ENCODE measurements around the gene AGBL5. TPM values are rescaled to one million over a fixed set of nuclear protein-coding genes. Genes with fewer than 3 reads are reported as not detected.

AGBL5 gene
- total and polyA plus RNA-seq, 2 donors (not counting 1 experiment from before 2014, with no cell fraction given): 19.8 to 20.9 TPM

- Histone ChIP-seq H3K4me1 (ENCODE audit: control insufficient read depth, extremely low read depth, insufficient read depth, low read length) (peaks cover 5% of the 10 kb centered on the region), H3K27ac (ENCODE audit: insufficient read depth, low read length) (no peak overlapping the region), H3K9ac (ENCODE audit: insufficient read depth, low read length) (no peak overlapping the region), H3K36me3 (ENCODE audit: control insufficient read depth, insufficient read depth, low read length) (peaks cover 51% of the 10 kb centered on the region), H3K4me2 (ENCODE audit: extremely low read depth, insufficient read depth, low read length) (no peak overlapping the region), H3K9me3 (ENCODE audit: control insufficient read depth, insufficient read depth, low read depth, low read length) (no peaks in the 10 kb centered on the region), H3K4me3 (replicated peaks in 1 of 4; ENCODE audit: control extremely low read depth in 1 of 4, insufficient read depth in 1 of 4, low read depth in 3 of 4, low read length in 4 of 4) (no peak overlapping the region), H3K79me2 (ENCODE audit: control insufficient read depth, insufficient read depth, low read length) (peaks cover 14% of the 10 kb centered on the region), H2AFZ (ENCODE audit: low read length) (no peak overlapping the region), H4K20me1 (ENCODE audit: control insufficient read depth, extremely low read depth, insufficient read depth, low read length) (no peaks in the 10 kb centered on the region), H3K27me3 (ENCODE audit: control insufficient read depth, insufficient read depth, low read length) (no peaks in the 10 kb centered on the region)
- TF ChIP-seq CTCF (conservative IDR thresholded peaks at IDR 0.05 in 1 of 2, IDR thresholded peaks at IDR 0.05 in 1 of 2; ENCODE audit: low read depth in 1 of 2, low read length in 2 of 2) (no peak), EZH2 (IDR thresholded peaks at IDR 0.05; ENCODE audit: low read length, missing control alignments) (no peak)
- DNase-seq (ENCODE audit: low read depth in 2 of 2): no peak
Measured at GRCh38 chr2:27038631-27039339, 12.7 kb upstream of the AGBL5 start.

GRCh38 chr2:27039426-27039825 is 12.0 kb upstream of the AGBL5 start:
- H3K27me3 ChIP-seq (ENCODE audit: control insufficient read depth, insufficient read depth, low read length): no peaks in the 10 kb centered on the region
- no peak overlapping the region for H3K27ac ChIP-seq (ENCODE audit: insufficient read depth, low read length)
- H3K9ac ChIP-seq (ENCODE audit: insufficient read depth, low read length): no peak overlapping the region
- TF ChIP-seq EZH2 (IDR thresholded peaks at IDR 0.05; ENCODE audit: low read length, missing control alignments): no peak
- no peak for TF ChIP-seq CTCF (conservative IDR thresholded peaks at IDR 0.05 in 1 of 2, IDR thresholded peaks at IDR 0.05 in 1 of 2; ENCODE audit: low read depth in 1 of 2, low read length in 2 of 2)
- peaks cover 2% of the 10 kb centered on the region for H3K4me1 ChIP-seq (ENCODE audit: control insufficient read depth, extremely low read depth, insufficient read depth, low read length)
- H4K20me1 ChIP-seq (ENCODE audit: control insufficient read depth, extremely low read depth, insufficient read depth, low read length): no peaks in the 10 kb centered on the region
- no peak for DNase-seq (ENCODE audit: low read depth in 2 of 2)
- peaks cover 8% of the 10 kb centered on the region for H3K79me2 ChIP-seq (ENCODE audit: control insufficient read depth, insufficient read depth, low read length)
- no peaks in the 10 kb centered on the region for H3K9me3 ChIP-seq (ENCODE audit: control insufficient read depth, insufficient read depth, low read depth, low read length)
- peaks cover 51% of the 10 kb centered on the region for H3K36me3 ChIP-seq (ENCODE audit: control insufficient read depth, insufficient read depth, low read length)
- no peak overlapping the region for H3K4me2 ChIP-seq (ENCODE audit: extremely low read depth, insufficient read depth, low read length)
- no peak overlapping the region for H3K4me3 ChIP-seq (replicated peaks in 1 of 4; ENCODE audit: control extremely low read depth in 1 of 4, insufficient read depth in 1 of 4, low read depth in 3 of 4, low read length in 4 of 4)
- H2AFZ ChIP-seq (ENCODE audit: low read length): no peak overlapping the region

GRCh38 chr2:27039871-27040270 is 11.6 kb upstream of the AGBL5 start:
- H3K9ac ChIP-seq (ENCODE audit: insufficient read depth, low read length): no peak overlapping the region
- H3K27me3 ChIP-seq (ENCODE audit: control insufficient read depth, insufficient read depth, low read length): no peaks in the 10 kb centered on the region
- H3K27ac ChIP-seq (ENCODE audit: insufficient read depth, low read length): no peak overlapping the region
- no peak overlapping the region for H3K4me3 ChIP-seq (replicated peaks in 1 of 4; ENCODE audit: control extremely low read depth in 1 of 4, insufficient read depth in 1 of 4, low read depth in 3 of 4, low read length in 4 of 4)
- H3K79me2 ChIP-seq (ENCODE audit: control insufficient read depth, insufficient read depth, low read length): peaks cover 7% of the 10 kb centered on the region
- H2AFZ ChIP-seq (ENCODE audit: low read length): no peak overlapping the region
- no peak overlapping the region for H3K4me2 ChIP-seq (ENCODE audit: extremely low read depth, insufficient read depth, low read length)
- peaks cover 2% of the 10 kb centered on the region for H3K4me1 ChIP-seq (ENCODE audit: control insufficient read depth, extremely low read depth, insufficient read depth, low read length)
- DNase-seq (ENCODE audit: low read depth in 2 of 2): no peak
- H3K9me3 ChIP-seq (ENCODE audit: control insufficient read depth, insufficient read depth, low read depth, low read length): no peaks in the 10 kb centered on the region
- H3K36me3 ChIP-seq (ENCODE audit: control insufficient read depth, insufficient read depth, low read length): peaks cover 51% of the 10 kb centered on the region
- TF ChIP-seq EZH2 (IDR thresholded peaks at IDR 0.05; ENCODE audit: low read length, missing control alignments) (no peak), CTCF (conservative IDR thresholded peaks at IDR 0.05 in 1 of 2, IDR thresholded peaks at IDR 0.05 in 1 of 2; ENCODE audit: low read depth in 1 of 2, low read length in 2 of 2) (no peak)
- H4K20me1 ChIP-seq (ENCODE audit: control insufficient read depth, extremely low read depth, insufficient read depth, low read length): no peaks in the 10 kb centered on the region

Measured in fibroblast of lung (primary cell).